HK-2 (cell line): ENCODE data around the gene PCNX1.

ENCODE experiments used
- DNase-seq: peaks from one replicate; pipeline ENCODE4 v3.0.0-alpha.2; 2018; ENCODE audit not compliant: unreplicated experiment

Gene PCNX1

DNA sequence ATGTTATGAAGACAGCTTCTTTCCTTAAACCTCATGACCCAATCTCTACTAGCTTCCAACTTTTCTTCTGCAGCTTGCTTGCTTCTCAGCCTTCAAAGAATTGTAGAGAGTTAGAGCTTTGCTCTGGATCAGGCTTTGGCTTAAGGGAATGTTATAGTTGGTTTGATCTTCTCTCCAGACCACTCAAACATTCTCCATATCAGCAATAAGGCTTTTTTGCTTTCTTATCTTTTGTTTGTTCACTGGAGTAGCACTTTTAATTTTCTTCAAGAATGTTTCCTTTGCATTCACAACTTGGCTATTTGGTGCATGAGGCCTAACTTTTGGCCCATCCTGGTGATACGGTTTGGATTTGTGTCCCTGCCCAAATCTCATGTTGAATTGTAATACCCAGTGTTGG lies 163.8 kb downstream of the PCNX1 start:
- no peak for DNase-seq

DNA sequence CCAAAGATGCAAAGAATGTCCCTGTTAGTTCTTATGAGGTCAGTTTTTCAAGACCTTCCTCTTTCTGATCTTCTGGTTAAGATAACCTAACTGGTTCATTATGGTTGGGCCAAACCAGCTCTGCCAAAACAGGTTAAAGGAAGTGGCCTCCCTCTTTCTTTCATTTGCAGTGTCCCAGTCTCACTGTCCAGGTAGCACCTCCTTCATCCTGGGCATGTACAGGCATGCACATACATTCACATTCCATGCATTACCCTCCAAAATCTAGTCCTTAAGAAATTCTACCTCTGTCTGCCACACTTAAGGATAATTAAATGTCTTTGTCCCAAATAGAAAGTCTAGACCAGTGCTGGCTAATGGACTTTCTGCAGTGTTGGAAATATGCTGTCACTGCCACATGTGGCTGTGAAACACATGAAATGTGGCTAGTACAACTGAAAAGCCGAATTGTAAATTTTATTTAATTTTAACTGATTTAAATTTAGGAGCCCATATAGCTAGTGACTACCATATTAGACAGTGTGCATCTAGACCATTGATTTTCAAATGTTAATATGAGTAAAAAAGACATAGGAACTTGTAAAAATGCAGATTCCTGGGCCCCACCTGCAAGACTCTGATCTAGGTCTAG lies 169.3 kb downstream of the PCNX1 start:
- no peak for DNase-seq

DNA sequence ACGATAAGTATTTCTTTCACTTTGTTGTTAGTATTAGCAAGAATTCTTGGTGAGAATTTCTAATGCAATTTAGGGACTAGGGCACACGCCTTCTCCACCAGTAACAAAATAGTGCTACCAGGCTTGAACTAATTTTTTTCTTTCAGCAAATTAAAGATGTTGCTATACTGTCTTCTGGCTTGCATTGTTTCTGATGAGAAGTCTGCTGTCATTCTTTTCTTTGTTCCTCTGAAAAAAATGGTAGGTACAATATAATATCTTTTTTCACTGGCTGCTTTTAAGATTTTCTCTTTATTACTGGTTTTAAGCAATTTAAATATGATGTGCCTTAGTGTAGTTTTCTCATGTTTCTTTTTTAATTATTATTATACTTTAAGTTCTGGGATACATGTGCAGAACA lies 171.2 kb downstream of the PCNX1 start:
- no peak for DNase-seq

DNA sequence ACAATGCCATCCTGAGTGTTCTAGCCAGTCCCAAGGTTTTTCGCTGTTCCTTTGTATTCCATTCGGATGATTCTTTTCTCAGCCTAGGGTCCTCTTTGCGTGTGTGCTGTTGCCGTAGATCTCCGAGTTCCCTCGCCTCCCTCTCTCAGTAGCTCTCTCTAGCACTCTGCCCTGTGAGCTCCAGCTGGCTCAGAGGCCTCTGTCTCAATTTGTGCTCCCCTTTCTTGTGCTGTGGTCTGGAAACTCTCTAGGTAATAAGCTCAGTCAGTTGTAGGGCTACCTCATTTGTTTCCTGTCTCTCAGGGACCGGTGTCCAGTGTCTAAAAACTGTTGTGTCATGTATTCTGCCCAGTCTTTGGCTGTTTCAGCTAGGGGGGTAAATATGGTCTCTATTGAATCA lies 179.3 kb downstream of the PCNX1 start:
- no peak for DNase-seq

DNA sequence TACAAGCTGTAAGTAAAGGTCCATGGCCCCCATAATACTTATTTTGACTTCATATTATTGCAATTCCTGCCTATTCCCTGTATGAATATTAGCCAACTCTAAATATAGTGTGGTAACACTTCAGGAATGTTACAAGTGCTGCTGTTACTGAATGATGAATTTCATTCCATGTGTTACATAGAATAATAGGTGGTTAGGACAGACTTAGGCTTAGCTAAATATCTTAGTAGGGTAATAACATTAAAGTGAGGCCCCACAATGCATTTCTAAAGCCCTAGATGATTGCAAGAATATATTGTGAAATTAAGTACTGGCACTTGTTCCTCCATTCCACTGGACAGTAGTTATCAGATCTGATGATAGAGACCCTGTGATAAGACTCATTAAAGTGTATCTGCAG lies 182.7 kb downstream of the PCNX1 start:
- no peak for DNase-seq

DNA sequence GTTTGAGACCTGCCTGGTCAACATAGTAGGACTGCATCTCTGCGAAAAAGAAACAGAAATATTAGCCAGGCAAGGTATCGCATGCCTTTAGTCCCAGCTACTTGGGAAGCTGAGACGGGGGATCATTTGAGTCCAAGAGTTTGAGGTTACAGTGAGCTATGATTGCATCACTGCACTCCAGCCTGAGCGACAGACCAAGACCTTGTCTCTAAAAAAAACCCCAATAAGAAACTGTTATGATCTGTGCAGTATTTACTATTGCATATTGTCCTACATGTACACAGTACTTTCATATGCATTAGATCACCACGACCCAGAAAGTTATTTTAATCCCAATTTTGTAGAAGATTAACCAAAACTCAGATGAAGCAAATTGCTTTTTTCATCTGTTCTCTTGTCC lies 187.5 kb downstream of the PCNX1 start:
- DNase-seq = no peak

DNA sequence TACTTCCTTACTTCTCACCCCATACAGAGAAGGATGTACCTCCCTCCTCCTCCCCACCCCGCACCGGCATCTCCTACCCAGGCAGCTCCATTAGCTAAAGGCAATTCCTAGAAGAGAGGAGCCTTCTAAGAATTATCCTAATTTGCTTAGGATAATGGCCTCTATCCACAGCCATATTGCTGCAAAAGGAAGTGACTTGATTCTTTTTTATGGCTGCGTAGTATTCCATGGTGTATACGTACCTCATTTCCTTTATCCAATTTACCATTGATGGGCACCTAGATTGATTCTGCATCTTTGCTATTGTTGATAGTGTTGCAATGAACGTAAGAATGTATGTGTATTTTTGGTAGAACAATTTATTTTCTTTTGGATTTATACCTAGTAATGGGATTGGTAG lies 189.7 kb downstream of the PCNX1 start:
- no peak for DNase-seq

DNA sequence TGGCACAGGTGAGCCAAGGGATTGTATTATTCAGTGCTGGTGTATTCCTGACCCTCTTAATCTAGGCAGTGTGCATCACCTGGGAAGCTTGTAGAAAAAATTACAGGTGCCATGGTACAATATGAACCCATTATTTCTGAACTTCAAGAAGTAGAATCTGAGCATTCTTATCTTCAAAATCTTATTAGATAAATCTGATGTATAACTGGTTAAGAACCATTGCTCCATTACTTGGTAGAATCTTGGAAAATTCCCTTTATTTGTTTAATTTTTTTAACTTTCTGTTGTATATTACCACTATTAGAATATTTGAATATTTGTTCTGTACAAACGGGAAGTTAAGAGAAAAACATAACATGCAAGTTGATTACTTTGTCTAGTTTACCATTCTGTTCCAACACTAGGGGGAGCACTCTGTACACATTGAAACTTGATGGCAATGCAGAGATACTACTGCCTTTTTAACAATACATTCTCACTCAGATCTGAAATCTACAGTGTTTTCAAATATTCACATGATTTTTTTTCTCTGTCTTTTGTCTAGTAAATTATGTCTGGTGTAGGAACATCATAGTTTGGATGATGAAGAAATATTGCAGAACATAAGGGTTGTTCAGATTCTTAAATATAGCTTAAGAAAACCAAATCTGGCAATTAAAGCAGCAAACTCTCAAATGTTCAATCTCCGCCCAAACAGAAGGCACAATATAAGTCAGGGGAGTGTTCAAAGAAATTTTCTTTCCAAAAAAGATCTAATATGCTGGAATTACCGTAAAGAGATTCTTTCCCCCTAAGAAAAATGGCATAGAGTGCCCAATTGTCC lies 196.6 kb downstream of the PCNX1 start:
- no peak for DNase-seq

DNA sequence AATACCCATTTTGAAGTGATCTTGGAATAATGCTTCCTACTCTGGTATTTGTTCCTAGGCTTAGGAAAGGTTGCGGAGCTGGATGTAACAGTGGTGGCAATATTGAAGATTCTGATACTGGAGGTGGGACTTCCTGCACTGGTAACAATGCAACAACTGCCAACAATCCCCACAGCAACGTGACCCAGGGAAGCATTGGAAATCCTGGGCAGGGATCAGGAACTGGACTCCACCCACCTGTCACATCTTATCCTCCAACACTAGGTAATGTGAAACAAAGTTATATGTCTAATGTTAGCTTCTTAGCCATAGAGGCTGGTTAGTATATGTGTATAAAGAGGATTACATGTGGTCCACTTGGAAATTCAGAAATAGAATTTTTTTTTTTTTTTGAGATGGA lies 197.9 kb downstream of the PCNX1 start:
- DNase-seq = no peak

DNA sequence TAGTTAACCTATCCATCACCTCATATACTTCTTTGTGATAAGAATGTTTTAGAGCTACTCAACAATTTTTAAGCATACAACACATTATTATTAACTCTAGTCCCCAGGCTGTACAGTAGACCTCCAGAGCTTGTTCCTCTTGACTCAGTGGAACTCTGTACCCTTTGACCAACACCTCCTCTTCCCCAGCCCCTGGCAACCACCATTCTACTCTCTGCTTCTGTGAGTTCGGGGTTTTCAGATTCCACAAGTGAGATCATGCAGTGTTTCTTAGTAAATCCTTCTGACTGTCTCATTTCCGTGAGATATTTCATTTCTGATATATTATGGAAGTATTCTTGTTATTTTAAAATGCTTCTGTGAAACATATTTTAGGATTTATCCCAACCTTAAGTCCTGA lies 200.7 kb downstream of the PCNX1 start:
- no peak for DNase-seq

DNA sequence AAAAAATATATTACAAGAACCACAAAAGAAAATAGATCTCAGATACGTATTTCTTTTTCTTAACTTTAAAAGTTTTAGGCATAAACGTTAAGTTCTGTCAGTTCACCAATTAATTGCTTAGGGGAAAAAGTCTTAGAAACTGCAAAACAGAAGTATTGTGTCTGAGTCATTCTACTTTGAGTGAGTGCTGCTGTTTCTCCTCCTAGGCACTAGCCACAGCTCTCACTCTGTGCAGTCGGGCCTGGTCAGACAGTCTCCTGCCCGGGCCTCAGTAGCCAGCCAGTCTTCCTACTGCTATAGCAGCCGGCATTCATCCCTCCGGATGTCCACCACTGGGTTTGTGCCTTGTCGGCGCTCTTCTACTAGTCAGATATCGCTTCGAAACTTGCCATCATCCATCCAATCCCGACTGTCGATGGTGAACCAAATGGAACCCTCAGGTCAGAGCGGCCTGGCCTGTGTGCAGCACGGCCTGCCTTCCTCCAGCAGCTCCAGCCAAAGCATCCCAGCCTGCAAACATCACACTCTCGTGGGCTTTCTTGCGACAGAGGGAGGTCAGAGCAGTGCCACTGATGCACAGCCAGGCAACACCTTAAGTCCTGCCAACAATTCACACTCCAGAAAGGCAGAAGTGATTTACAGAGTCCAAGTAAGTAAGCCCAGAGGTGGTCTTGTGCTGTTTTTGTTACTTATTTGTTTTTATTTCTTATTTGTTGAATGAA lies 201.3 kb downstream of the PCNX1 start:
- no peak for DNase-seq

DNA sequence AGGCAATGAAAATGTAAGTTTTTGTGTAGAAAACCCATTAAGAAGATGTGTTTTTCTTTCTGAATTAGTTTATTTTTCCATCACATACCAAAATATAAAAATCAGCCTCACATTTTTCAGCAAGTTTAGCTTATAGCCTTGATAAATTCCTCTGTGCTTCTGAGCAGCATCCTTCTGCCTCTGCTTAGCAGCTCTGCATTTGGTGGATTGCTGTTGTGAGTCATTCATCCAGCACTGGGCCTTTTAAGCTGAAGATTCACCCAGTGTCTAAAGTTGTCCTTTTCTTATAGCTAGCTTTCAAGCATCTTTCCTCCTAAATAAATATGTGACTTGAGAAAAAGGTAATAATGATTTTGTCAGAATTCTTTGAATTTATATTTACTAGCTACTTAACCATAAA lies 206.1 kb downstream of the PCNX1 start:
- no peak for DNase-seq

DNA sequence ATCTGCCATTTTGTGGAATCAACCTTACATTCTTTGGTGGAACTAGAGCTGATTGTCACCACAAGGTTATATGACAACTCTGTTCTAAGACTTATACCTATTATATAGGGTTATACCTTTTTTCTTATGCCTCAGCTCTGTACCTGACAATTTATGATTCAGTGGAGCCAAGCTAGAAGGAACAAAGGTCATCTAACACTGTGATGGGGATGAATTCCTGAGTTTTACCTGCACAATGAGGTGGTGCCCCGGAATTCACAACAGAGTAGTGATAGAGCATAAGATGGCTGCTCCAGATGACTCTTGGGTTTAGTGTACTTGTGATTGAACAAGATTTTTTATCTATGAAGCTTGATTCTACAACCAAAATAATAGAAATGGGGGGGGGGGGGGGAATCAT lies 207.3 kb downstream of the PCNX1 start:
- DNase-seq = no peak

DNA sequence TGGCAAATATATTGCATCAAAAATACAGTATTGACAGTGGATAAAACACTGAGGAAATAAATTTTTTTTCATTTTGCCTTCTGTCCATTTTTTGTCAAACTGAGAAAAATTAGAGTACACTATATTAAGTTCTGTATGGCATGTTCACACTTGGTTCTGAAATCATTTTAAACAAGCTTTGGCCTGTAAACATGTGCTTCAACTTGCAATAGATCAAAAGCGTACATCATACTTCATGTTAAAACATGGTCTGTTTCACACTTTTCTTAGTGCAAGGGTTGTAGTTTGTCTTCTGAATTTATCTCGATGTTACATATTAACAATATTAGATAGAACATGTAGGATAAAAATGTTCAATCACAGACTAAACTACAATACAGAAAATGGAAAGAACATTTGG lies 208.0 kb downstream of the PCNX1 start:
- no peak for DNase-seq

DNA sequence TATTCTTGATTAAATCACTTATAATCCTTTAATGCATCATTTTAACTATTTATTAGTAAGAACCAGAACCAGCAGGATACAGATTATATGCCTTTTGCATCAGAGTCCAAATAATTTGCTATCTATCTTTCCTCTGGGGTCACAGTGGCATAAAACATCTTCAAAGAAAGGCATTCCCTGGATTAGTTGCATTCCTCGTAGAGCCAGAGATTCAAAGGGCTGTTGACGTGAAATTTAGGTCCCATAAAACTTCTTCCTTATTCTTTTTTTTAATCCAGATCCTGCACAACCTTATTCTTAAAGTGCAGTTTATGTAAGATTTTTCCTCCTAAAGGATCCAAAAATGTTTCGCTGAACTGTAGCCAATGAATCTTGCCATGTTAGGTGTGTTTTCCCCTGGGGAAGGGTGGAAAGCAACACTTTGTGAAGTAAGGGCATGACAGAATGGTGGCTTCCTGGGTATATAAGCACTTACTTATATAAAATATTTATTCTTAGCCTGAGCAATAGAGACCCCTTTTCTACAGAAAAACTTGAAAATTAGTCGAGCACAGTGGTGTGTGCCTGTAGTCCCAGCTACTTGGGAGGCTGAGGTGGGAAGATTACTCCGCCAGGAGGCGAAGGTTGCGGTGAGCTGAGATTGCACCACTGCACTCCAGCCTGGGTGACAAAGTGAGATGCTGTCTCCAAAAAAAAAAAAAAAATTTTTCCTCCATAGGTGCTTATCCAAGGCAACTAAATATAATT lies 208.7 kb downstream of the PCNX1 start:
- DNase-seq = no peak

DNA sequence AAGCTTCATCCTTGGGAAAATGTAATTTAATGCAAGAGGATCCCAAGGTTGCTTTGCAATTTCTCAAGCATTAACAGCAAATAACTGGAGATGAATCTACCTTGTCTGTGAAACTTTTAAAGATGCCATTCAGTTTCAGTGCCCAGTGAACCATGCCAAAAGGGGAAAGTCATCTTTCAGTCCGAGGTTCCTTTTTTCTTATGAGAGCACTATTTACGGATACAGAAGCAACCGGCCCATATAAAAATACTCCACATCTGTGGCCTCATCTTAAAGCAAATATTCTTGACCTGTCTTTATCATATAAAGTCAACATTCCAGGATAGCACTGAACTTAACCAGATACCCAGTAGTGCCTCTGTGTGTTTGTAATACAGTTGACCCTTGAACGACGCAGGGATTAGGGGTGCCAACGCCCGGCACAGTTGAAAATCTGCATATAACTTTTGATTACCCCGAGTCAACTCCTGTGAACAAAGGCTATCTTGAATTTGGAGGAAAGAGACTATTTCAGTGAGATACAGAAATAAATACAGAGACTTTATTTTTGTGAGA lies 209.4 kb downstream of the PCNX1 start:
- no peak for DNase-seq

DNA sequence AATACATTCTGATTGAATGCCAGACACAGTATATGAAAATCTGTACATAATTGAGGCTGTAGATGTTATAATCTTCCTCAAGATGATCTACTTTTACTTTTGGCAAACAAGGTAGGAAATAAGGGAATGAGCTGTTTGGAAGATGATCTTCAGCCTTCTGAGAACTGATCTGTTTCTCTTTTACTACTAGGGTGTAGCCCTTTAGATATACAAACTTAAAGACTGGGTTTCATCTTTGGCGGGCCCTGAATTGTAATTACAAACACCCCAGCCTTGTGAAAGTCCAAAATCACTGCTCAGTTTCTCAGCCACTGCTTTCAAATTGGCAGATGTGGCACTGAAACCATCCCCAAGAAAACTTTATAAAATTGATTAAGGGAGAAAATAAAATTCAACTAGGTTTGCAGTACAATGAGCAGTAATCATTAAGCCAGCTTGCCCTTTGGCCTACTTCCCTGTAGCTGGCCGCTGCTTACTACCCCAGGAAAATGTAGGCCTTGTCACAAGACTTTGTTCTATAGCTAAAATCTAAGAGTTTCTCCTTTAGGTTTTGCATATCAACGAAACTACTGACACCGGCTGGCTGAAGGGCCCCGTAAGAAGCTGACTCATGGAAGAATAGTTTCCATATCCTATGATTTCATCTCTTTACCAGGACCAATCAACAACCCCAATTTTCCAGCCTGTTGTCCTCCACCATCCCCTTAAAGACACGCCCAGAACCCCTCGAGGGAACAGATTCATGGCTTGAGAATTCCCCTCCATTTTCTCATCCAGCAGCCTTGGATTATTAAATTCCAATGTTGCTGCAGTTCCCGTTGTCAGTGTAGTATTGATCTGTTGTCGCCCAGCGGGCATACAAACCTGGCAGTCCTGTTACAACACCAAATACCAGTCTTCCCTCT lies 210.8 kb downstream of the PCNX1 start:
- peak; percentile 64 for DNase-seq

DNA sequence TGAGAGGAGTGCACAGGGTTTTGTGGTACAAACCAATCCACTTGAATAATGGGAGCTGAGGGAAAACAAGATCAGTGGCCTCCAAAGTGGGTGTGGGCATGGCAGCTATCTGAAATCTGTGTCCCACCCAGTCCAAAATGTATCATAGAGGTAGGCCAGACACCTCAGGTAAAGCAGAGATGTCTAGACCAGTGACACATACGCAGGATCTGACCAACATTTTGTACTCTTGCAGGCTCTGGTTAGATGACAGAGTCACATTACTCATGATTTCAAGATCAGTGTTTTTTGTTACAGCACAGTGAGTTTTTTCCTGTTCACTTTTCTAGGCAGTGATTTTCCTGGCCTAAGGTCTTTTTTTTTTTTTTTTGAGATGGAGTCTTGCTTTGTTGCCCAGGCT lies 211.8 kb downstream of the PCNX1 start:
- DNase-seq = peak; percentile 18

DNA sequence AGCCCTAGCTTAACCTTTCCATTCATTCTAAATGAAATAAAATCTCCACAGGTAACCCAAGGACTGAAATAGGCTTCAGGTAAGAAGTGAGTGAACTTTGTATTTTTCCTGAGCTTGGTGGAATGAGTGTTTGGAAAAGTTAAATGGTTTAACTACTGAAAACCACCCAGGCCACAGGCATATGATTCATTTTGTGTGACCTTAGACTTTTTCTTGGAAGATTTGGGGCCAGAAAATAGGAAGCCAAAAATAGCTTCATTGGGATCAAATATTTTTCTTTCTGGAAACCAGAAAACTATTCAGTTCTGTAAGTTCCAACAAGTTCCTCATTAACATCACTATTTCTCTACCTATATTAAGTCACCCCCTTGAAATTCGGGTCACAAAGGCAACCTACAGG lies 212.6 kb downstream of the PCNX1 start:
- DNase-seq = no peak

DNA sequence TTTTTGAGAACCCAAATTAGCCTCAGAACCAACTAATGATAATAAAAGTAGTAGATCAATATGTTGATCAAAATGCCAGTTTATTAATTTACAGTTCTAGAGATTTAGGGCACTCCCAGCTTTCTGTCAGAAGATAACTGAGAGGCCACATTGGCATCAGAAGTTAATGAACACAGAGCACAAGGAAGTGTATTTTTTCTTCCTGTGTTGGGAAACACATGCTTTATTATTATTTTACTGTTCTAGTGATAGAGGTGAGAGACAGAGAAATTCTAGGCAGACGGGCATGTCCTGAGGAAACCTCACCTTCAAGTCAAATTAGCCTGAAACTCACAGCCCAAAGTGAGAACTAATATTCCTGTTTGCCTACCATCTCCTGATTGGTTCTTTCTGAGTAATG lies 213.7 kb downstream of the PCNX1 start:
- DNase-seq = no peak

DNA sequence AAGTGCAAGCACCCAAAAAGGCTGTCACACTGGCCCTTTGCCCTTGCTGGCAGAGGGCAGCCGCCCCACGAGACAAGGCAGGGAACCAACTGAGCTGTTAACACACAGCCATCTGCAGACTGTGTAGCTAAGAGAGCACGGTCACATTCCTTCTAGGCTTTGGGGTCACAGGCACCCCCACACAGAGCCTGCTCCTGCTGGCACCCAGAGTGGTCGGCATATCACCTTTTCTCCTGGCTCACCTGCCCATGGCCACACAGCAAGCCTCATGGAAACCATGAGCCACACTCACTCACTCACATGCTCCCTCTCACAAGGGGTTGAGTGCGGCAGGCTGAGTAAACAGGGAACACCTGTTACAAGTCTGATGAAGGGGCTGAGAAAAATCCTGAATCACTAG lies 214.5 kb downstream of the PCNX1 start:
- DNase-seq = no peak
